HepG2 (cell line): ENCODE measurements around the gene PKP4. TPM values are rescaled to one million over a fixed set of nuclear protein-coding genes. Genes with fewer than 3 reads are reported as not detected.

Source experiments
- AKNA ChIP-seq: sonication (generic); formaldehyde crosslinking; IDR thresholded peaks from 2 replicates; pipeline ENCODE4 v1.4.0; 2020; ENCODE audit warnings: missing genetic modification reagents, borderline replicate concordance
- ELF4 ChIP-seq: sonication (generic); formaldehyde crosslinking; IDR thresholded peaks from 2 replicates; pipeline ENCODE4 v1.5.0; 2020; ENCODE audit warnings: missing genetic modification reagents, mild to moderate bottlenecking, moderate library complexity, borderline replicate concordance
- ETV5 ChIP-seq: IDR thresholded peaks from 2 replicates; pipeline ENCODE4 v1.6.1; 2018; ENCODE audit warnings: missing biosample characterization, missing genetic modification reagents, inconsistent platforms, borderline replicate concordance
- FOXO4 ChIP-seq: sonication (generic); formaldehyde crosslinking; conservative IDR thresholded peaks from 2 replicates; pipeline ENCODE4 v1.8.1; 2023; ENCODE audit warnings: missing genetic modification reagents
- KMT2B ChIP-seq: IDR thresholded peaks from 2 replicates; pipeline ENCODE4 v1.6.1; 2016; ENCODE audit warnings: missing genetic modification reagents, missing compliant biosample characterization
- NFE2L2 ChIP-seq: fragments of 150-350 bp; IDR thresholded peaks from 2 replicates; pipeline ENCODE4 v1.6.1; 2014; ENCODE audit warnings: low read length
- NR2F2 ChIP-seq: IDR thresholded peaks from 2 replicates; pipeline ENCODE4 v1.6.1; 2012; ENCODE audit warnings: low read depth, inconsistent platforms, borderline replicate concordance
- PRPF4 ChIP-seq: fragments of 200-400 bp; formaldehyde crosslinking; IDR thresholded peaks from 2 replicates; pipeline ENCODE4 v1.6.1; 2016; ENCODE audit warnings: low read length, low read depth; ENCODE audit not compliant: poor library complexity, severe bottlenecking
- RNF2 ChIP-seq: fragments of 450-650 bp; conservative IDR thresholded peaks from 2 replicates; pipeline ENCODE4 v1.6.1; 2016; ENCODE audit warnings: low read depth
- SNAPC4 ChIP-seq: sonication (generic); formaldehyde crosslinking; IDR thresholded peaks from 2 replicates; pipeline ENCODE4 v1.4.0; 2020; ENCODE audit warnings: mild to moderate bottlenecking, missing genetic modification reagents
- SYNCRIP ChIP-seq: fragments of 200-400 bp; formaldehyde crosslinking; IDR thresholded peaks from 2 replicates; pipeline ENCODE4 v1.6.1; 2018; ENCODE audit warnings: mild to moderate bottlenecking, low read depth, low read length; ENCODE audit not compliant: insufficient read depth
- THAP8 ChIP-seq: sonication (generic); formaldehyde crosslinking; IDR thresholded peaks from 2 replicates; pipeline ENCODE4 v1.5.1; 2020; ENCODE audit warnings: missing genetic modification reagents, mild to moderate bottlenecking, borderline replicate concordance
- ZBTB8A ChIP-seq: sonication (generic); formaldehyde crosslinking; IDR thresholded peaks from 2 replicates; pipeline ENCODE4 v1.4.0; 2020; ENCODE audit warnings: mild to moderate bottlenecking, low read depth, missing genetic modification reagents, borderline replicate concordance
- ZNF30 ChIP-seq: sonication (generic); formaldehyde crosslinking; IDR thresholded peaks from 2 replicates; pipeline ENCODE4 v1.5.0; 2020; ENCODE audit warnings: mild to moderate bottlenecking, missing genetic modification reagents
- ZNF414 ChIP-seq: sonication (generic); formaldehyde crosslinking; IDR thresholded peaks from 2 replicates; pipeline ENCODE4 v1.5.0; 2020; ENCODE audit warnings: missing genetic modification reagents
- ZNF430 ChIP-seq: sonication (generic); formaldehyde crosslinking; IDR thresholded peaks from 2 replicates; pipeline ENCODE4 v1.9.0; 2021; ENCODE audit warnings: mild to moderate bottlenecking, missing genetic modification reagents
- polyA plus RNA-seq, 8 experiments: library from polyadenylated mRNA; depleted of rRNA in 3 of 8; stranded (reverse) in 7 of 8; unstranded in 1 of 8; fragments of >200 nt; fragmentation: Illumina TruSeq in 4 of 8; extraction: Trizol in 4 of 8; gene quantifications; 2 replicates each; pipeline versions ENCODE4 v1.2.1 to v1.2.3, GENCODE V29; 2011 to 2016; ENCODE audit warnings: low read depth in 4 of 8, missing spikeins in 1 of 8, mixed read lengths in 1 of 8; ENCODE audit not compliant: insufficient read depth in 1 of 8
- total RNA-seq, 5 experiments: library from RNA; depleted of rRNA; stranded (reverse); fragments of >200 nt; fragmentation: Illumina TruSeq; extraction: Trizol; gene quantifications; 2 replicates each; pipeline ENCODE4 v1.2.3, GENCODE V29; 2016; ENCODE audit warnings: low read depth in 1 of 5

The PKP4 gene
- total and polyA plus RNA-seq, 2 of the 13 experiments (the other 11 are each of a cell fraction or from before 2014, with no cell fraction given) = 80.9 to 90.5 TPM

- no peak for TF ChIP-seq ZNF414 (CRISPR knock-in tag)
- TF ChIP-seq FOXO4 (CRISPR knock-in tag) = no peak
- no peak for TF ChIP-seq NFE2L2
- no peak; the same call in 1 of the 2 replicates for TF ChIP-seq KMT2B (CRISPR knock-in tag)
- TF ChIP-seq ZBTB8A (CRISPR knock-in tag) = no peak
- TF ChIP-seq ELF4 (CRISPR knock-in tag) = no peak
- no peak for TF ChIP-seq NR2F2
- TF ChIP-seq SYNCRIP = no peak
- TF ChIP-seq ZNF430 (CRISPR knock-in tag) = no peak
- no peak for TF ChIP-seq ETV5 (CRISPR knock-in tag)
- no peak for TF ChIP-seq THAP8
- no peak for TF ChIP-seq AKNA
- TF ChIP-seq RNF2 = no peak
- TF ChIP-seq PRPF4 = no peak
- TF ChIP-seq ZNF30 (CRISPR knock-in tag) = no peak
- TF ChIP-seq SNAPC4 (CRISPR knock-in tag) = no peak
Measured at GRCh38 chr2:158456309-158457066, at the start of gene PKP4, which contains the start of gene CCDC148 (continued).
